Stimulated activated CD8-positive, alpha-beta memory T cell treated with anti-CD3 and anti-CD28 coated beads, Interleukin-12 subunit alpha, Interleukin-12 subunit beta, amount 100 ng/mL, for 1 hour (primary cell): ENCODE results near the gene ZFY.
"Not testable (repeated sequence)": the region's sequence is repeated elsewhere in the genome, so short reads cannot be mapped to it uniquely, and the experiment has no call there.

Experiments
- DNase-seq: peaks from one replicate; pipeline ENCODE4 v3.0.0-alpha.2; 2020; ENCODE audit warnings: low read depth

The ZFY gene

DNA sequence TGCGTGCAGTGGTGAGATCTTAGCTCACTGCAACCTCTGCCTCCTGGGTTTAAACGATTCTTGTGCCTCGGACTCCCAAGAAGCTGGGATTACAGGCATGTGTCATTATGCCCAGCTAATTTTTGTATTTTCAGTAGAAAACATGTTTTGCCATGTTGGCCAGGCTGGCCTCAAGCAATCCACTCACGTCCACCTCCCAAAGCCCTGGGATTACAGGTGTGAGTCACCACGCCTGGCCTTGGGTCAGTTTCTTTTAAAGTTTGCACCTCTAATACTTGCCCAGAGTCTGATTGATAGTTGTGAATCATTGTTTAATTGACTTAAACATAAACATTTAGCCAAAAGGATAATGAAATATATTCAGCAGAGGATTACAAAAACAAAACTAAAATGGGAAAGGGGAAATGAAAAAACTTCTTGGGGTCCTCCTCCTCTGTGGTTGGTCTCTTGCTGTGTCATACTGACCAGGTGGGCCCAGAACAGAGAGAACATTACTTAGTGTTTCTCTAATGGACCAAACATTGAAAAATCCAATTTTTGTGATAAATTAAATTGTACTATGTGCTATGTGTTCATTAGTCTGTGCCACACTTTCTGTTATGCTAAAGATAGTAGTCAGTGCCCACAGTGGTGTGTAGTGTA is 38.0 kb downstream of the ZFY start:
- no peak for DNase-seq

DNA sequence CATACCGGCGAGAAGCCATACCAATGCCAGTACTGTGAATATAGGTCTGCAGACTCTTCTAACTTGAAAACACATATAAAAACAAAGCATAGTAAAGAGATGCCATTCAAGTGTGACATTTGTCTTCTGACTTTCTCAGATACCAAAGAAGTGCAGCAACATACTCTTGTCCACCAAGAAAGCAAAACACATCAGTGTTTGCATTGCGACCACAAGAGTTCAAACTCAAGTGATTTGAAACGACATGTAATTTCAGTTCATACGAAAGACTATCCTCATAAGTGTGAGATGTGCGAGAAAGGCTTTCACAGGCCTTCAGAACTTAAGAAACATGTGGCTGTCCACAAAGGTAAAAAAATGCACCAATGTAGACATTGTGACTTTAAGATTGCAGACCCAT is 44.1 kb downstream of the ZFY start:
- no peak for DNase-seq

DNA sequence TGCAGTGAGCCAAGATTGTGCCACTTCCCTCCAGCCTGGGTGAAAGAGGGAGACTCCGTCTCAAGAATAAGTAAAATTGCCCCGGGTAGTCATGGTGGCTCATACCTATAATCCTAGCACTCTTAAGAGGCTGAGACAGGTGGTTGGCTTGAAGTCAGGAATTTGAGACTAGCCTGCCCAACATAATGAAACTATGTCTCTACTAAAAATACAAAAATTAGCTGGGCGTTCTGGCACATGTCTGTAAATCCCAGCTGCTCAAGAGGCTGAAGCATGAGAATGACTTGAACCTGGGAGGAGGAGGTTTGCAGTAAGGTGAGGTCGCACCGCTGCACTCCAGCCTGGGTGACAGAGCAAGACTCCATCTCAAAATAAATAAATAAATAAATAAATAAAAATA is 49.3 kb downstream of the ZFY start:
- no peak for DNase-seq

DNA sequence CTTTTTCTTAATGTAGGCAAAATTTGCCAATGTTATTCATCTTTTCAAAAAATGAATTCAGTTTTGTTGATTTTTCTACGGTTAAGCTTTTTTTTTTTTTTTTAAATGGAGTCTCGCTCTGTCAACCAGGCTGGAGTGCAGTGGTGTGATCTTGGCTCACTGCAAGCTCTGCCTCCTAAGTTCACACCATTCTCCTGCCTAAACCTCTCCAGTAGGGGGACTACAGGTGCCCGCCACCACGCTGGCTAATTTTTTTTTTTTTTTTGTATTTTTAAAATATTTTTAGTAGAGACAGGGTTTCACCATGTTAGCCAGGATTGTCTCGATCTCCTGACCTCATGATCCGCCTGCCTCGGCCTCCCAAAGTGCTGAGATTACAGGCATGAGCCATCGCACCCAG is 52.0 kb downstream of the ZFY start:
- not testable (repeated sequence) for DNase-seq

DNA sequence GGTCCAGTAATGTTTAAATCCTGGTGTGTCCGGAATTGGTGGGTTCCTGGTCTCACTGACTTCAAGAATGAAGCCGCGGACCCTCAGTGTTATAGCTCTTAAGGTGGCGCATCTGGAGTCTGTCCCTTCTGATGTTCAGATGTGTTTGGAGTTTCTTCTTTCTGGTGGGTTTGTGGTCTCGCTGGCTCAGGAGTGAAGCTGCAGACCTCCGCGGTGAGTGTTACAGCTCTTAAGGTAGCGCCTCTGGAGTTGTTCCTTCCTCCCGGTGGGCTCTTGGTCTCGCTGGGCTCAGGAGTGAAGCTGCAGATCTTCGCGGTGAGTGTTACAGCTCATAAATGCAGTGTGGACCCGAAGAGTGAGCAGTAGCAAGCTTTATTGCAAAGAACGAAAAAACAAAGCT is 62.2 kb downstream of the ZFY start:
- not testable (repeated sequence) for DNase-seq

DNA sequence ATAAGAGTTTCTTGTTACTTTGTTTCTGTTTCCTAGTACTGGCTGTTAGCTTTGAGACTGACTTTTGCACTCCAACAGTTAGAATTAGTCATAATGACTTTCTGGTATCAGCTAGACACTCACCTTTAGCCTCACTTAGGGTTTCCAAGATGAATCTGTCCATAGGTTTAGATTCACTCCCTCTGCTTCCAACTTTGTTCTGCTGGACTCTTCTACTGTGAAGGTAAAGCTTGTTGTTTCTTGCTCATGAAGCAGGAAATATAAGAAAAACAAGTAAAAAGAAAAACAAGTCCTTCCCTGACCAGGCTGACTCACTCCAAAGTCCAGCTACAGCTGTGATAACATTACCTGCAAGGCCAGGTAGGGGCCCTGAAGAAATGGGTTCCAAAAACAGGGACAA is 67.0 kb downstream of the ZFY start:
- DNase-seq = no peak

DNA sequence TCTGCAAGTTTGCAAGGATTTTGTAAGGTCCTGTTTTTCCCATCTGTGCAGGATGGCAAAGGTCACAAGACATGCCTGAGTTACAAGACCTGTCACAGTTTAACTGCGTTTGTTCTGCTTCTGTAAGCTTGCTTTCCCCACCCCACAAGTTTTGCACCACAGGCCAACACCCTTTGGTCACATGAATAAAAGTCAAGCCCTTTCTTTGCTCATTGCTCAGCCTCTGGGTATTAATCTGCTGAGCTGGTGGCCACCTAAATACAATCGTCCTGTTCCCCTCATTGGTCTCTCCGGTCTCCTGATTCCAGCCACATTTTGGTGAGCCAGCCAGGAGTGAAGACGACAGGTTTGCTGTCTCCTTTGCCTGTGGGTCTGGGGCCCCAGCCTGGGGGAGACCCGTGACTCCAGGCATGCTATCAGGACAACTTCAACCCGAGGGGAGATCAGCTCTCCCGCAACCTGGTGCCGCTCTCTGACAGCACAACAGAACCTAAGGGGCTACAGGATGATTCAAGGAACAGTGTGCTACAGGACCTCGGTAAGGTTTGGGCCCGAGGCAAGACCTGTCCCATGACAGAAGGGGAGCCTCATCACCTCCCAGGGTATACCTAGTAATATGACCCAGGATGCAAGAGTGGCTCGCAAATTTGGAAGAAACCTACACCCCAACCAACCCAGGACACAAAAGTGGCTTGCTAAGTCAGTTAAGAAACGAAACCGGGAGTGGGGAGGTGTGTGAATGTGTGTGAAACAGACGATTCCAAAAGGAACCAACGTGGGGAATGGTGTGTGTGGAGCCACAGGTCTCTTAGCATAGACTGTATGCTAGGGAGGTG is 67.7 kb downstream of the ZFY start:
- no peak for DNase-seq

DNA sequence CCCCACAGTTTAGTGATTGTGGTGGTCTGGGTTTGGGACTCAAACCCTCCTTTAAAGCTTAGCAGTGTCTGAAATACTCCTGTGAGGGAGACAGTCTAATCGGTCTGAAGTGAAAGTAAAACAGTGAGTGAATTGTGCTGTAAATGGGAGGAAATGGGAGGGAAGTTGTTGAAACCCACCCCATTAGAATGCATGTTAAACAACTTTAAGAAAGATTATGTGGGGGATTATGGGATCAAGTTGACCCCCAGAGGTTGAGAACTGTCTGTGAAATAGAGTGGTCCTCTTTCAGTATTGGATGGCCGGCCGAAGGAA is 68.3 kb downstream of the ZFY start:
- no peak for DNase-seq

DNA sequence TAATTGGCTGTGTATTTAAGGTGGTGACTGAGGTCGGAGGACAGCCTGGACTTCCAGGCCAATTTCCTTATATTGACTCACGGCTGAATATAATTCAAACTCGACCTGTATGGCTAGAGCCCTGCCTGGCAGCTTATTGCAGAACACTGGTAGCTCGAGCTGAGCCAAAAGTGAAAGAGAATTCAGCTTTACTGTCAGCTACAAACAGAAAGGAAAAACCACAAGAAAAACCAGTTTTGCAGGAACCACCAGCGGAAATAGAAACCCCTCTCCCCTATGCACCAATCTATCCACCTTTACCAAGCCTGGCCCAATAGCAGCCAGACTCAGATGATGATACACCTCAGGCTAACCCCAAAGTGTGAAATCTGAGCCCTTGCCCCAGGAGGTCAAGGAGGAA is 68.7 kb downstream of the ZFY start:
- no peak for DNase-seq

DNA sequence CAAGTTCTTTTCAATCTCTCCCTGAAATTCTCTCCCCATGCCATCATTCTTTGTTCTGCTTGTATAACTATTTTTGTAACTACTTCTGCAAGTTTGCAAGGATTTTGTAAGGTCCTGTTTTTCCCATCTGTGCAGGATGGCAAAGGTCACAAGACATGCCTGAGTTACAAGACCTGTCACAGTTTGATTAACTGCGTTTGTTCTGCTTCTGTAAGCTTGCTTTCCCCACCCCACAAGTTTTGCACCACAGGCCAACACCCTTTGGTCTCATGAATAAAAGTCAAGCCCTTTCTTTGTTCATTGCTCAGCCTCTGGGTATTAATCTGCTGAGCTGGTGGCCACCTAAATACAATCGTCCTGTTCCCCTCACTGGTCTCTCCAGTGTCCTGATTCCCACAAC is 70.8 kb downstream of the ZFY start:
- DNase-seq = not testable (repeated sequence)

DNA sequence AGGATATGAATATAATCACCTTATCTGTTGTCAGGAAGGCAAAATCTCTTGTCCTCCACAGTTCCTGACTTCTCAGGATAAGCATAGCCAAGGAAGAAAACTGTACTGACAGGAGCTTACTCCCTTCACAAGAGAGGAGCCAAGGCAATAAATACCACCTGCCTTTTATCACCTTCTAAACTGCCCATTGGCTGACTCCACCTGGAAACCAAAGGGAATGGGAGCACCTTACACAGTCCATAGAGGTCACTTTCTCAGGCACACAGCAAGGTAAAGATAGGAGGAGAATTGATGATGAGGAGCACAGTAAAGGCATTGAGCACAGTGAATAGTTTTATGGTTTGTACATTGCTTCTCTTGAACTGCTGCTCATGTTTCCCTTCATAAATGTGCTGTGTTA is 72.8 kb downstream of the ZFY start:
- DNase-seq = no peak

DNA sequence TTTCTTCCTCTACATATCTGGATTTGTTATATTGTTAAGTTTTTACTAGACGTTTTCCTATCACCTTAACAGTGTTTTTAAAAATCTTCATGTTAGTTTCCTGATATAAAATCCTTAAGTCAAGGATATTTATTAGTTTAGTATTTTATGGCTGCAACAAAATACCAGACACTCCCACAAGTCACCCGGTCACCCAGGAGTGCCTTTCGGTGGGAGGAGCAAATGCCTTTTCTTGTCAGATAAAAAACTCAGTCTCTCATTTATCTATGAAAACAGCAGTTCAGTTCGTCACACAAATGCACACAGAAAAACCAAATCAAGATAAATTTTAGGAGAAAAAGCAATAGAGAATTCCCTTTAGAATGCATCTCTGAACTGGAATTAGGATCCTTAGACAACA is 77.0 kb downstream of the ZFY start:
- no peak for DNase-seq

DNA sequence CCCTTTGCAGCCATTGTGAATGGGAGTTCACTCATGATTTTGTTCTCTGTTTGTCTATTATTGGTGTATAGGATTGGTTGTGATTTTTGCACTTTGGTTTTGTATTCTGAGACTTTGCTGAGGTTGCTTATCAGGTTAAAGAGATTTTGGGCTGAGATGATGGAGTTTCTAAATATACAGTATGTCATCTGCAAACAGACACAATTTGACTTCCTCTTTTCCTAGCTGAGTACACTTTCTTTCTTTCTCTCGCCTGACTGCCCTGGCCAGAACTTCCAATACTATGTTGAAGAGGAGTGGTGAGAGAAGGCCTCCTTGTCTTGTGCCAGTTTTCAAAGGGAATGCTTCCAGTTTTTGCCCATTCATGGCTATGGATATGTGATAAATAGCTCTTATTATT is 81.4 kb downstream of the ZFY start:
- no peak for DNase-seq

DNA sequence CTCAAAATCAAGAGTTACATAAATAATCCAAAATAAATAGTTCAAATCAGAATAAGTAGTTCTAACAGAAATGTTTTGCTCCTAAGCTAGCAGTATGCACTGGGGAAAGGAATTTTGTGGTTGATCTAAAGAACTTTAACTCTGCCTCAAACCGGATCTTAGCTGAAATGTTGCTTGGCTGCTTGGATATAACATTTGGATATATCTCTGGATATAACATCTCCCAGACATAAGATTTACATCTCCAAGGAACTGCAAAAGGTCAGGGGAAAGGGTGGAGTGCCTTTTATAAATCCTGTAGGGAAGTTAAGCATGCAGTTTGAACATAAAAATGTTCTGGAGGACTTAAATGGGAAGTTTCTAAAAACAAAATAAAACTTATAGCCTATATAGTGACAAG is 83.4 kb downstream of the ZFY start:
- no peak for DNase-seq

DNA sequence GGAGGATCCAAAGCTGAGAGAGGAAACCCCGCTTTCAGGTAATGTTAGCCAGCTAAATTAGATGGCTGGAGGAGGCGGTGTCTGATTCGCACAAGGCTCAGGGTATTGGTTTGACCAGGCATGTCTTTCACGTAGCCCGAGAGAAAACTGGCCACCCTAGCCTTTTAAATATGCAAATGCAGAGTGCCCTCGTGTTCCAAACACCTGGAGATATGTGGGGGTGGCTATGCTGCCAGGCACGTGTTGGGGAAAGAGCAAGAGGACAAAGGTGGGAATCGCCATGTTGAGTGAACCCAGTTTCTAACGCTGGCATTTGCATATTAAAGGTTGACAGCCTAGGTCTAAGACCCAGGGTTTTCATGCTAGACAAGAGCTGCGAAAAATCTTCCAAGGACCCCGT is 84.4 kb downstream of the ZFY start:
- no peak for DNase-seq

DNA sequence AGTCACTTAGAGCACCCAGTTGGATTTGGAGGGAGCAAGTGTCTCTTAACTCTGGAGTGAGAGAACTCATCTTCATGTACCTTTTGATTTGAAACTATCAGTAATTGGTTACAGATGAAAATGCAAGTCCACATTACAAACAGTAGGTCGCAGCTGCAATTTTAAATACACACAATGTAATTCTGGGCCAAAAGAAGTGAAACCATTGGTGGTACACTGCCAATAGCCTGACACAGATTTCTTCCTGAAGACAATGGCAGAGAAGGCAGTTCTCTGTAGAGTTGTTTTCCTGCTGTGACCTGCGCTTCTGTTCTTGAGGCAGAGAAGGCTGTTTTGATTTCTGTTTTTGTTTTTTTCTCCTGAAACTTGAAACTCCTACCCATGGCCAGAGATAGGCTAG is 86.0 kb downstream of the ZFY start:
- no peak for DNase-seq

DNA sequence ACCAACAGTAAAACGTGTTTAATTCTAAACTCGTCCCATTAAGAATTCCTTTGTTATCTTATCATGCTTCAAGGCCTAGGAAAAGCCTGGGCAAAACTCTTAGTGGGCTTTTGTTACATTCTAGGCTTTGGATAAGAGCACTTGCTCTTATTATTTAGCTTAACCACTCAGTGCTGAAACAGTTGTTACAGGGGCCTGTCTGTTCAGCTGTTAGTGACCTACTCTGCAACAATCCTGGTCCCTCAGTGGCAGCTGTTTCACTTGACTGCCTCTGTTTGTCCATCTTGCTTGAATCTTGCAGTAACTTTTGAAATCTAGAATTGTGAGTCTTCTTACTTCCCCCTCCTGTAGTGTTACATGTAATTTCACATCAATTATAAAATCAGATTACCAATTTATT is 88.4 kb downstream of the ZFY start:
- DNase-seq = no peak

DNA sequence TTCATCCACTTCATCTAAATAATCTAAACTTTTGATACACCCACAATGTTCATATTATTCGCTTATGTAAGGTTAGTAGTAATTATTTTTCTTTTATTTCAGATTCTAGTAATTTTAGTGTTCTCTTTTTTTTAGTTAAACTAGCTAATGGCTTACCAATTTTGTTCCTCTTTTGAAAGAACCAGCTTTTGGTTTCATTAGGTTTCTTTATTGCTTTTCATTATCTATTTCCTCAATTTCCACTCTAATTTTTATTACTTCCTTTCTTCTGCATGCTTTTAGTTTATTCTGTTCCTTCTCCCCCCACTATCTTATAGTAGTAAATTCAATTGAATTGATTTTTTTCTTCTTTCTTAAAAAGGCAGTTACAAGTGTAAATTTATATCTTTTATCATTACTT is 90.2 kb downstream of the ZFY start:
- DNase-seq = no peak
